ENCODE data around the gene CEACAM8. TPM values are rescaled to one million over a fixed set of nuclear protein-coding genes. Genes with fewer than 3 reads are reported as not detected.

CEACAM8 gene
- total RNA-seq, 1 donor = not detected

DNA sequence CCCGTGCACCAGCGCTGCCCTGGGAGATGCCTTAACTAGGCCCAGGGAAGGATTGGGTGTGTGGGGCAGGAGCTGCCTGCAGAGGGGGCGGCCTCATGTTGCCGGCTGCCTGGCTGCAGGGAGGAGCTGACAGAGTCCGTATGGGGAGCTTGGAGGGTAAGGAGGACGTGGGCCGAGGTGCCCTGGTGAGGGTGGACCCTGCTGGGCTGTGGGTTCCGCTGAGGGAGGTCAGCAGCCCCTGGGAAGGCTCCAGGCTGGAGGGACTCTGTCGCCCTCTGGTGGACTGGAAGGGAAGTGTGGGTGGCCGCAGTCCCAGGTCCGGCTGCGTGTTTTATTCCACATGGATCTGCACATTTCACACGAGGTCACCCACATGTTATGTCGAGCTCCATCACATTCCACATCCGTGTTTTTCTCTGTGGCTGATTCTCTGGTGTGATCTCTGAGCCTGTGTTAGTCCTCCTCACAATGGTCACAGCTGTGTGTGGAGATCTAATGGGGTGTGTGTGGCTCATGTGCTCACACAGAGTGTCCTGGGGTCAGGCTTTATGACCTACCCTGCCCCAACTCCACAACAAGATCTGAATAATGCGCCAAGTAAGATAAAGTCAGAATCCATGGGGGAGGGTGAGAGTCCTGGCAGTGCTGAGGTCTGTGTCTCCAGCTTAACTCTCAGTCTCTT lies 1.8 kb upstream of the CEACAM8 start:
- DNase-seq (ENCODE audit: low read depth) = peak; percentile 7
- no peak overlapping the region for H3K4me3 ChIP-seq (ENCODE audit: low read depth, low read length)
- TF ChIP-seq CTCF (IDR thresholded peaks at IDR 0.05; ENCODE audit: insufficient read depth, low read length) = peak; percentile 94

DNA sequence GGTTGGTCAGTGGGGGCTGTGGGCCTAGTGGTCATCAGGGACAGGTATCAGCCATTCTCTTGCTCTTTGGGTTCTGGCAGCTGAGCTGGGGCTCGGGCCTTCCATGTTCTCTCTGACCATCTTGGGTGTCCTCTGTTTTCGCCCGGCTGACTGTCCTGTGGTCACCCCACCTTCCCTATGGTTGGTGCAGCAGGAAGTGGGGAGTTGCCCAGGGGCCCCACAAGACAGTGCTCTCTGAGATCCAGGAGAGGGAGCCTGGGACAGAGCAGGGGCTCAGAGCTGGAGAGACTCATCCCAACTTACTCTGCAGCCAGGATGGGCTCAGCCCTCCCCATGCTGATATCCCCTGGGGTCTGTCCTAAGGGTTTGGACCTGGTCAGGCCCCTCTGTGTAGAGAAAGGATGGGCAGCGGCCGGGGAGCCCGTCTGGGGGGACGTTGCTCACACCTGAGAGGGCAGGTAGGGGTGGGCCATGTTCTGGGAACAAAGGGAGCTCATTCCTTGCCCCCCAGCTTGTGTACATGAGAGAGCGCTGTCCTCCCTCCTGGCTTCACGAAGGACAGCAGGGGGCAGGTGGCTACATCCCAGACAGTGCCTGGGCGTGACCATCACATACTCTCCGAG lies 937 bp upstream of the CEACAM8 start:
- TF ChIP-seq CTCF (IDR thresholded peaks at IDR 0.05; ENCODE audit: insufficient read depth, low read length) = no peak
- no peak for DNase-seq (ENCODE audit: low read depth)
- H3K4me3 ChIP-seq (ENCODE audit: low read depth, low read length) = no peak overlapping the region

GRCh38 chr19:42589792-42590191 lies 4.9 kb downstream of the CEACAM8 start:
- no peak overlapping the region for H3K4me3 ChIP-seq (ENCODE audit: low read depth, low read length)
- DNase-seq (ENCODE audit: low read depth) = no peak
- no peak for TF ChIP-seq CTCF (IDR thresholded peaks at IDR 0.05; ENCODE audit: insufficient read depth, low read length)

DNA sequence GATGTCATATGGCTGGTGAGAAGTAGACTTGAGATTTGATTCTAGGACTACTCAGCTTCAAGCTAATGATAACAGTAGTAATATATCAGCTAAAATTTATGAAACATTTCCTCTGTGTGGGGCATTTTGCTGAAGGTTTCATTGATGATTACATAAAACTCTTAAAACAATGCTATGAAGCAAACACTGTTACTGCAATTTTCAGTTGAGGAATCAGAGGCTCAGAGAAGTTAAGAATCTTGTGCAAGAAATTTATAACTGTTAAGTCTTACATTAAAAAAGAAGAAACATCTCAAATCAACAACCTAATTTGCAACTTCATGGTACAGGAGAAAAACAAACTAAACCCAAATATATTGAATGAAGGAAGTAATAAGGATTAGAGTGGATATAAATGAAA lies 10.3 kb downstream of the CEACAM8 start:
- no peak for TF ChIP-seq CTCF (IDR thresholded peaks at IDR 0.05; ENCODE audit: insufficient read depth, low read length)
- no peak for DNase-seq (ENCODE audit: low read depth)
- no peak overlapping the region for H3K4me3 ChIP-seq (ENCODE audit: low read depth, low read length)

- no peak overlapping the region for H3K4me3 ChIP-seq (ENCODE audit: low read depth, low read length)
- DNase-seq (ENCODE audit: low read depth) = no peak
- TF ChIP-seq CTCF (IDR thresholded peaks at IDR 0.05; ENCODE audit: insufficient read depth, low read length) = no peak
Measured at GRCh38 chr19:42577016-42577415, 17.7 kb downstream of the CEACAM8 start.

GRCh38 chr19:42576241-42576640 lies 18.5 kb downstream of the CEACAM8 start:
- no peak for DNase-seq (ENCODE audit: low read depth)
- no peak overlapping the region for H3K4me3 ChIP-seq (ENCODE audit: low read depth, low read length)
- no peak for TF ChIP-seq CTCF (IDR thresholded peaks at IDR 0.05; ENCODE audit: insufficient read depth, low read length)

Measured in fibroblast of the aortic adventitia (primary cell).